Superior temporal gyrus (tissue), 1 donor: ENCODE data around the gene LILRA6.
A peak's percentile ranks its signal among the peaks of the same experiment; 100 is the strongest.
"Not testable (repeated sequence)": the region's sequence is repeated elsewhere in the genome, so short reads cannot be mapped to it uniquely, and the experiment has no call there.

Experiments
- DNase-seq: peaks from one replicate; pipeline ENCODE4 v3.0.0-alpha.2; 2016; ENCODE audit errors: extremely low spot score

The LILRA6 gene

GRCh38 chr19:54207983-54208783, 34.4 kb downstream of the LILRA6 start:
- peak; percentile 52 for DNase-seq

GRCh38 chr19:54207676-54207982, 35.0 kb downstream of the LILRA6 start:
- no peak for DNase-seq

GRCh38 chr19:54207193-54207592, 35.4 kb downstream of the LILRA6 start:
- not testable (repeated sequence) for DNase-seq

DNA sequence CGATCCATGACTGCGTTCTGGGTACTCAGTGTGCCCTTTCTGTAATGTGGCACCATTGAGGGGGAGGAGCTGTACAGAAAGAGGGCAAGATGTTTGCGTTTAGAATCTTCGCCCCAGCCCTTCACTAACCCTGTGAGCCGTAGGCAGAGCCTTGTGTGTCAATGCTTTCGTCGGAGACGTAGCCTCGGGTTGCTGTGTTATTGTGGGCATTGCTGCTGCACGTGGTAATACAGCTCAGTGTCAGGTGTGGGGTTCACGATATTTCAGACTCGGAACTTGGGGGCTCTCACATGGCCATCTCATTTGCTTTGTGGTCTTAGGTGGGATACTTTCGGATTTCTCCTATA, 35.8 kb downstream of the LILRA6 start:
- no peak for DNase-seq

DNA sequence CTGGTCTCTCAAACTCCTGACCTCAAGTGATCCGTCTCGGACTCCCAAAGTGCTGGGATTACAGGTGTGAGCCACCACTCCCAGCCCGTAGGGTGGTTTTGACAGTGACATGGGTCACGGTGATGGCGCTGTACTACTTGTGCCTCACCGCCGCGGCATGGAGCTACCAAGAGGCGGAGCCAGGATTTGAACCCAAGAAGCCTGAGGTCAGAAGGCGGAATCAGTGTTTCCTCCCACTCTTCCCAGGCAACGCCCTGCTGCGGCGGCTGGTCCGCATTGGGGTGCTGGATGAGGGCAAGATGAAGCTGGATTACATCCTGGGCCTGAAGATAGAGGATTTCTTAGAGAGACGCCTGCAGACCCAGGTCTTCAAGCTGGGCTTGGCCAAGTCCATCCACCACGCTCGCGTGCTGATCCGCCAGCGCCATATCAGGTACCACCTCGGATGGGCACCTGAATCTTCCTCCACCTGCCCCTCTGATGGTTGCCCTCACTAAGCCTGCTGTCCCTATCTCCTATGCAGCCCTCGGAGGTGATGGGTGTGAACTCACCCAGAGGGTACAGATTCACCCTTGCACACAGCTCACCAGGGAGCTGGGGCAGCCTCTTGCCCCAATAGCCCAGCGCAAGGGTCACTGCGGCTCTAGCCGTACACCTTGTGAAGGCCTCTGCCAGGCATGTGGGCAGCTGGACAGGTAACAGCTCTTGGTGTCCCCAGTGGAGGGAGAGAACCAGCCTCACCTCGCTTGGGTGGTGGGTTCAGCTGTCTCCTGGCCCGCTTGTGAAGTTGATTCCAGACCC, 36.4 kb downstream of the LILRA6 start:
- DNase-seq, result no peak

- DNase-seq, result no peak
Observed at GRCh38 chr19:54204767-54205468, 37.7 kb downstream of the LILRA6 start.

- no peak for DNase-seq
Observed at GRCh38 chr19:54203151-54203611, 39.4 kb downstream of the LILRA6 start.

DNA sequence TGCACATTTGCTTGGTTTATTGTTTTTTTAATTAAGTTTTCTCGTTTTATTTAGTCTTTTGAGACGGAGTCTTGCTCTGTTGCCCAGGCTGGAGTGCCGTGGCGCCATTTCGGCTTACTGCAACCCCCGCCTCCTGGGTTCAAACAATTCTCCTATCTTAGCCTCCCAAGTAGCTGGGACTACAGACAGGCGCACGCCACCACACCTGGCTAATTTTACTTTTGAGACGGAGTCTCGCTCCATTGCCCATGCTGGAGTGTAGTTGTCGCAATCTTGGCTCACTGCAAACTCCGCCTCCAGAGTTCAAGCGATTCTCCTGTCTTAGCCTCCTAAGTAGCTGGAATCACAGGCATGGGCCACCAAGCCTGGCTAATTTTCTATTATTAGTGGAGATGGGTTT, 40.6 kb downstream of the LILRA6 start:
- DNase-seq, result no peak

DNA sequence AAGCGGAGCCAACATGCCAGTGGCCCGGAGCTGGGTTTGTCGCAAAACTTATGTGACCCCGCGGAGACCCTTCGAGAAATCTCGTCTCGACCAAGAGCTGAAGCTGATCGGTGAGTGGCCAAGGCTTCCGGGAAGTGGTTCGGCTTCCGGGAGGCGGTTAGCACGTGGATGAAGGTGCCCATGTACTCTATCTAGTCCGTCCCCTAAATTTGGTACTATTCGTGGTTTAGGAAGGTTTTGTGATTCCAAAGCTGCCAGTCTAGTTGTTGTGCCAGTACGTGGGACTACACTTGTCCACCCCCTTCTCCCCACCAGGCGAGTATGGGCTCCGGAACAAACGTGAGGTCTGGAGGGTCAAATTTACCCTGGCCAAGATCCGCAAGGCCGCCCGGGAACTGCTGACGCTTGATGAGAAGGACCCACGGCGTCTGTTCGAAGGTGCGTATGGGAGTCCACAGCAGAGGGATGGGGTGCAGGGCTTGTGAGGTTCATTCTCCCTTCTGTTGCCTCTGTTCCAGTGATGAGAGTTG, 41.4 kb downstream of the LILRA6 start:
- DNase-seq, result no peak

- DNase-seq, result no peak
Observed at GRCh38 chr19:54199401-54199800, 43.2 kb downstream of the LILRA6 start.

DNA sequence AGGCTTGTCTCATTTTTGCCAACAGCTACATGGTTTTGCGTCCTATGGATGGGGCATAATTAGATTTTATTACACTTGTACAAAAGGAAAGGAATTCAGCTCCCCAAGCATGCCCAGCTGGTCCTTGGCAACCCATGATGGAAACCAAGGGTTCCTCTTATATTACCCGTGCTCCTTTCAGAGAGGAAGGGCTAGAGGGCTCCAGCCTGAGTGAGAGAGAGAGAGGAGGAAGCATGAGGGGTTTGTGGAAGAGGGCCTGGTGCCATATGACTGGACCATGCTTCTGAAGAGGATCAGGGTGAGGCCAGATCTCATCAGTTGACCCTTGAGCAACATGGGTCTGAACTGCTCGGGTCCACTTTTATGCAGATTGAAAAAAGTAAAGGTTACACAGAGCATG, 45.5 kb downstream of the LILRA6 start:
- DNase-seq, result no peak

GRCh38 chr19:54196536-54196935, 46.1 kb downstream of the LILRA6 start:
- no peak for DNase-seq

GRCh38 chr19:54194463-54194862, 48.1 kb downstream of the LILRA6 start:
- not testable (repeated sequence) for DNase-seq

- no peak for DNase-seq
Observed at GRCh38 chr19:54193011-54193410, 49.6 kb downstream of the LILRA6 start.

- DNase-seq, result no peak
Observed at GRCh38 chr19:54191811-54192453, 50.7 kb downstream of the LILRA6 start.

- peak; percentile 72 for DNase-seq
Observed at GRCh38 chr19:54191011-54191810, 51.4 kb downstream of the LILRA6 start, which contains the start of gene TSEN34. TSS of gene TSEN34 (plus strand) at chr19:54191308. CDS start at chr19:54191365, 57 bp downstream.

DNA sequence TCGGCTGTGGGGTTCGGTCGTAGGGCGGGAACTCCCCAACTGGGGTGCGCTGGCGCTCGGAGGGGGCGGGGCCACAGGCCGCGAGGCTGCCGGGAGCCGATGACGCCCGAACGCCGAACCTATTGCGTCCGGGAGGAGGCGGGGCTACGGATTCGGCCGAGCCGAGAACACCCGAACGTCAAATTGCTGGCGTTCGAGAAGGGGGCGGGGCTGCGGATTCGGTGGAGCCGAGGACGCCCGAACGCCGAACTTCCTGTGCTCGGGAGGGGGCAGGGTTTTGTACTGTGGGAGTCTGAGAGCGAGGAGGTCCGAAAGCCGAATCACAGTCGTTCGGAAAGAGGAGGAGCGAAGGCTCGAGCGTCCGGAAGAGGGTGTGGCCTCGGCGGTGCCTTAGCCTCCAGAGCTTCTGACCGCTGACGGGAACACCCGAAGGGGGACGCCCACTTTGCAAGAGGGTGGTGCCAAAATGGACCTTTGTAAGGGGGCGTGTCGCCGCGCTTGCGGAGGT, 52.0 kb downstream of the LILRA6 start:
- DNase-seq, result peak; percentile 99

- peak; percentile 100 for DNase-seq
Observed at GRCh38 chr19:54189735-54190502, 52.7 kb downstream of the LILRA6 start.

GRCh38 chr19:54189145-54189734, 53.4 kb downstream of the LILRA6 start, which contains the start of gene MBOAT7:
TSS of gene MBOAT7 (minus strand) at chr19:54189580. CDS start at chr19:54188508, 1,072 bp downstream.
- no peak for DNase-seq
